Esophagus (tissue), 2 donors: ENCODE measurements around the gene CHP2. TPM values are rescaled to one million over a fixed set of nuclear protein-coding genes. Genes with fewer than 3 reads are reported as not detected.
"Not testable (repeated sequence)": the region's sequence is repeated elsewhere in the genome, so short reads cannot be mapped to it uniquely, and the experiment has no call there.

Experiments used
- H3K27ac ChIP-seq, 2 donors: one replicate each; pipeline ENCODE4 v1.5.1; 2013; ENCODE audit warnings: low read depth in 2 of 2, mild to moderate bottlenecking in 2 of 2, inconsistent platforms in 1 of 2, low read length in 1 of 2, moderate library complexity in 1 of 2
- H3K27me3 ChIP-seq, 2 donors: one replicate each; pipeline ENCODE4 v1.6.1; 2013; ENCODE audit warnings: low read length in 2 of 2, control low read depth in 1 of 2, mild to moderate bottlenecking in 1 of 2; ENCODE audit not compliant: insufficient read depth in 2 of 2, control insufficient read depth in 1 of 2
- H3K36me3 ChIP-seq, 2 donors: one replicate each; pipeline ENCODE4 v1.6.1; 2013; ENCODE audit warnings: low read length in 1 of 2; ENCODE audit not compliant: control insufficient read depth in 2 of 2, insufficient read depth in 2 of 2
- H3K4me1 ChIP-seq, 2 donors: one replicate each; pipeline ENCODE4 v1.6.1; 2013; ENCODE audit warnings: low read length in 1 of 2; ENCODE audit not compliant: control insufficient read depth in 2 of 2, insufficient read depth in 2 of 2
- H3K4me3 ChIP-seq, 2 donors: one replicate each; pipeline ENCODE4 v1.5.1; 2013; ENCODE audit warnings: low read length in 2 of 2, mild to moderate bottlenecking in 2 of 2, low read depth in 1 of 2, moderate library complexity in 1 of 2
- H3K9me3 ChIP-seq, 2 donors: one replicate each; pipeline ENCODE4 v1.6.1; 2013; ENCODE audit warnings: mild to moderate bottlenecking in 2 of 2, low read depth in 1 of 2, low read length in 1 of 2, moderate library complexity in 1 of 2; ENCODE audit not compliant: control insufficient read depth in 2 of 2, insufficient read depth in 1 of 2
- WGBS, 2 donors: extraction: QIAGEN DNeasy Blood & Tissue Kit; methylation state at CpG; one replicate each; pipeline ENCODE4 v1.1.7; 2013; 5-methylcytosine and 5-hydroxymethylcytosine counted together
- polyA plus RNA-seq, 2 donors: library from polyadenylated mRNA; stranded (reverse); fragments of 200-250 nt; gene quantifications; one replicate each; pipeline ENCODE4 v1.2.3, GENCODE V29; 2013
- donor health status: healthy with polysubstance abuse.
- donor health status: Bipolar disorder and iron deficiency.

The CHP2 gene
- polyA plus RNA-seq, 2 donors, result 0.11 to 0.16 TPM

DNA sequence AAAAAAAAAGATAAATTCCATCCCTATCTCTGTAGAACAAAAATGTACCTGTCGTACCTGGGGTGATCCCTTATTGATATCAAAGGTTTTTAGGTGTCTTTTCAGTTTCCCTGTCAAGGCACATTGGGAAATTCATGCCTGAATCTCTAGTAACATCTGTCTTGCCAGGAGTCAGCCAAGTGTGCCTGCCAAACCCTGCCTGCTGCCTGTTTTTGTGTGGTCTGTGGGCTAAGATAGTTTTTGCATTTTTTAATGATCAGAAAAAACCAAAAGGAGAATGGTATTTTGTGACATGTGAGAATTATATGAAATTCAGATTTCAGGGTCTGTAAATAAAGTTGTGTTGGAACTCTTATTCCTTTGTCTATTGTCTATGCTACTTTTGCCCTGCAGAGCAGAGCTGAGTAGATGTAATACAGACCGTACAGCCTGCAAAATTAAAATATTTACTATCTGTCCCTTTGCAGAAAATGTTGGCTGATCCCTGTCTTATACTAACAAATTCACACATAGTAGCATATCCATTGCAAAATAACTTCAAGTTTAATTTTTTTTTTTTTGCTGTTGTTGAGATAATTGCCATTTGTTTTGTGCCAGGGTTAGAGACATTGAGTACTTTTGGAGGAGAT, 13.0 kb upstream of the CHP2 start:
- WGBS, 2 donors, result 46 to 63% methylated on average over 2 of the region's 2 CpGs
- Histone ChIP-seq H3K27ac (no peak overlapping the region), H3K36me3 (no peaks in the 10 kb centered on the region), H3K4me3 (no peak overlapping the region), H3K4me1 (no peaks in the 10 kb centered on the region), H3K9me3 (no peaks in the 10 kb centered on the region), H3K27me3 (peaks cover 0 to 3% of the 10 kb centered on the region in 2 donors)

- Histone ChIP-seq H3K9me3 (no peaks in the 10 kb centered on the region), H3K27me3 (peaks cover 0 to 3% of the 10 kb centered on the region in 2 donors), H3K4me1 (no peaks in the 10 kb centered on the region), H3K27ac (no peak overlapping the region), H3K4me3 (no peak overlapping the region), H3K36me3 (no peaks in the 10 kb centered on the region)
- WGBS, 2 donors, result 29 to 42% methylated on average over 4 of the region's 4 CpGs
These were observed 12.1 kb upstream of the CHP2 start for GRCh38 chr16:23742766-23743165.

- H3K9me3 ChIP-seq, result no peaks in the 10 kb centered on the region
- no peak overlapping the region for H3K4me3 ChIP-seq
- 73 to 76% methylated on average over 4 of the region's 4 CpGs for WGBS, 2 donors
- H3K27me3 ChIP-seq, result no peaks in the 10 kb centered on the region
- no peaks in the 10 kb centered on the region for H3K36me3 ChIP-seq
- no peak overlapping the region for H3K27ac ChIP-seq
- no peaks in the 10 kb centered on the region for H3K4me1 ChIP-seq
These were observed 9.6 kb upstream of the CHP2 start for GRCh38 chr16:23745263-23745662.

- Histone ChIP-seq H3K27ac (no peak overlapping the region), H3K27me3 (no peaks in the 10 kb centered on the region), H3K9me3 (no peaks in the 10 kb centered on the region), H3K4me1 (no peaks in the 10 kb centered on the region), H3K36me3 (no peaks in the 10 kb centered on the region), H3K4me3 (no peak overlapping the region)
- WGBS, 2 donors, result 71% methylated on average over 1 of the region's 1 CpG
These were observed 6.2 kb upstream of the CHP2 start for GRCh38 chr16:23748630-23749029.

- 72 to 84% methylated on average over 1 of the region's 1 CpG for WGBS, 2 donors
These were observed 3.8 kb upstream of the CHP2 start for GRCh38 chr16:23751053-23751452.

DNA sequence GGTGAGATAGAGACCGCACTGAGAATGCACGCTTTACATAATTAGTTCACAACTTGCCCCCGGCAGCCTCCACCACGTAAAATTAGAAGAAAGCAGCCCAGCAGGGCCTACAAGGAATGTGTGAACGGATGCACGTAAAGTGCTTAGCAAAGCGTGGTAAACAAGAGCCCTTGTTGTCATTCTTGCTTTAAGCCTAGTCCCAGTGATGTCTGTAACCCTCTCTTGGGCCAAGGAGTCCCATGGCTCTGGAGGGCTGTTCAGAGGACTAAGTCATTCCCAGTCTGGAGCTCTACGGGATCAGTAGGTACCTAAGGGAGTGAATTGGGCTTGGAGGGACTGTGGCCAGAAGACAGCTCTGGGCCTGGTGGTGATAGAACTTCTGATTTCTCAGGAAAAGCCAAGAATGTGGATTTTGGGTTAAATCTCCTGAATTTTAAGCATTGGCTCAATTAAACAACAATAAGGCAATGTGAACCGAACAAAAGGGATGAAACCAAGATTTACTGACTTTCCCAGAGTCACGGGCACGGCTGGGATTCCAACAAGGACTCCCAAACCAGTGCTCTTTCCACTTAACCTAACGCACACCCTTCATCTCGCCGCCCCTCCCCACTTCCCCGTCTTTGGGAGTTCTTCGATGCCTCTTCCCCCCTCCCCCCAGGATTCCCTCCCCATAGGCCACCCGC, 775 bp upstream of the CHP2 start:
- no peak overlapping the region for H3K27ac ChIP-seq
- no peaks in the 10 kb centered on the region for H3K36me3 ChIP-seq
- peaks cover 0 to 5% of the 10 kb centered on the region in 2 donors for H3K9me3 ChIP-seq
- peak overlapping the region in 1 of 2 donors; percentile 35 for H3K4me3 ChIP-seq
- H3K27me3 ChIP-seq, result peaks cover 6% of the 10 kb centered on the region in 2 donors
- WGBS, 2 donors, result 40 to 42% methylated on average over 17 of the region's 17 CpGs
- peaks cover 5 to 8% of the 10 kb centered on the region in 2 donors for H3K4me1 ChIP-seq

More at GRCh38 chr16:23751053-23751452, 3.8 kb upstream of the CHP2 start:
- H3K4me1 ChIP-seq, H3K9me3 ChIP-seq, H3K27me3 ChIP-seq, H3K27ac ChIP-seq, H3K4me3 ChIP-seq, H3K36me3 ChIP-seq: not testable (repeated sequence)

DNA sequence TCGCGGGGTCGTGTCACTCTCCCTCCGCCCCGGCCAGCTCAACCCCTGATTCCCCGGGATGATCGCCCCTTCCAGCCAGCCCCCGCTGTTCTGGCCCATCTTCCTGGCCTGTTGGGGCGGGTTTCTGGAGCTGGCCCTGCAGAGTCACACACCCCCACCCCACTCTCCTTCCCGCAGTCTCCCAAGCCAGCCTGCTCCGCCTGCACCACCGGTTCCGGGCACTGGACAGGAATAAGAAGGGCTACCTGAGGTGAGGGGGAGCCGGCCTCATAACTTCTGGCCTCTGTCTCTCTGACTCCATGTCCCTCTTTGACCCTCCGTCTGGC, 621 bp downstream of the CHP2 start:
- no peak overlapping the region for H3K27ac ChIP-seq
- no peaks in the 10 kb centered on the region for H3K36me3 ChIP-seq
- no peak overlapping the region for H3K4me3 ChIP-seq
- WGBS, 2 donors, result 30 to 34% methylated on average over 14 to 15 of the region's 15 CpGs
- peaks cover 6 to 8% of the 10 kb centered on the region in 2 donors for H3K27me3 ChIP-seq
- H3K9me3 ChIP-seq, result peaks cover 0 to 5% of the 10 kb centered on the region in 2 donors
- peaks cover 5 to 8% of the 10 kb centered on the region in 2 donors for H3K4me1 ChIP-seq

GRCh38 chr16:23757116-23757515, 2.3 kb downstream of the CHP2 start:
- WGBS, 2 donors, result 82 to 89% methylated on average over 9 of the region's 9 CpGs
- peaks cover 6 to 9% of the 10 kb centered on the region in 2 donors for H3K27me3 ChIP-seq
- no peak overlapping the region for H3K4me3 ChIP-seq
- H3K9me3 ChIP-seq, result peaks cover 0 to 5% of the 10 kb centered on the region in 2 donors
- peaks cover 5 to 8% of the 10 kb centered on the region in 2 donors for H3K4me1 ChIP-seq
- H3K27ac ChIP-seq, result no peak overlapping the region
- no peaks in the 10 kb centered on the region for H3K36me3 ChIP-seq

DNA sequence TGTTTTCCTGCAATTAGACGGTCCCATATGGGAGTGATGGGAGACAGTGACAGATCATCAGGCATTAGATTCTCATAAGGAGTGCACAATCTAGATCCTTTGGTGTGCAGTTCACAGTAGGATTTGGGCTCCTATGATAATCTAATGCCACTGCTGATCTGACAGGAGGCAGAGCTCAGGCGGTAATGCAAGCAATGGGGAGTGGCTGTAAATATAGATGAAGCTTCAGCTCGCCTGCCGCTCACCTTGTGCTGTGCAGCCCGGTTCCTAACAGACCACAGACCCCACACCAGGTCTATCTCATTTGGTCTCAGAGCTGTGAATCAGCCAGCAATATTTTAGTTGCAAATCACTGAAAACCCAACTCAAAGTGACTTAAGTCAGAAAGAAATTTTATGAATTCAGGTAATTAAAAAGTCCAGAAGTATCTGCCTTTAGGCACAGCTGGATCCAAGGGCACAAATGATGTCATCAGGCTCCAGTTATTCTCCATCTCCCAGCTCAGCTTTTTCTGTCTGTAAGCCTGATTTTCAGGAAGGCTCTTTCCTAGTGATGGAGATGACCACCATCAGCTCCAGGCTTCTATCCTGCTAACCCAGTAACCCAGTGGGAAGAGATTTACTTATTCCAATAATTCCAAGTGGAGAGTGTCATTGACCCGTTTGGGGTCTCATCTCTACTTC, 3.3 kb downstream of the CHP2 start:
- peaks cover 5 to 8% of the 10 kb centered on the region in 2 donors for H3K4me1 ChIP-seq
- WGBS, 2 donors, result 79 to 82% methylated on average over 6 of the region's 6 CpGs
- no peak overlapping the region for H3K27ac ChIP-seq
- no peak overlapping the region for H3K4me3 ChIP-seq
- peaks cover 0 to 5% of the 10 kb centered on the region in 2 donors for H3K9me3 ChIP-seq
- H3K36me3 ChIP-seq, result no peaks in the 10 kb centered on the region
- H3K27me3 ChIP-seq, result peaks cover 6 to 9% of the 10 kb centered on the region in 2 donors
